K562 (cell line): ENCODE data around the gene UGT8. TPM values are rescaled to one million over a fixed set of nuclear protein-coding genes. Genes with fewer than 3 reads are reported as not detected.

ENCODE experiments used
- ATAC-seq: fragments of 200-7000 bp; cut with Tn5 transposase; 3 replicates; pipeline ENCODE4 v1.9.1; 2020; ENCODE audit warnings: moderate library complexity
- BruUV-seq: library from RNA; stranded (reverse); fragments of 400-500 nt; replicated peaks from 2 replicates; lab custom pipeline; 2021; lab: Mats Ljungman, UMichigan
- CTCF ChIA-PET: fragments of 300-600 bp; formaldehyde crosslinking; extraction: SDS; loops from one replicate; lab custom pipeline; 2021; ENCODE audit warnings: low intra/inter-chr PET ratio; lab: Yijun Ruan, JAX
- POLR2A ChIA-PET: fragments of 300-600, 350-650 bp; sonication (Branson Sonifier 250); formaldehyde crosslinking; extraction: SDS; loops from one replicate; lab custom pipeline; 2021; ENCODE audit warnings: antibody characterized with exemption, inconsistent platforms; lab: Yijun Ruan, JAX
- DNase-seq, 4 experiments: peaks; one replicate each; pipeline versions ENCODE4 v3.0.0 to v3.0.0-alpha.2; 2011 to 2018; ENCODE audit warnings: low spot score in 3 of 4, mixed read lengths in 3 of 4; ENCODE audit errors: extremely low read depth in 1 of 4
- FAIRE-seq: peaks from 2 replicates; lab custom pipeline; 2011; peaks lifted over from hg19 to GRCh38; lab: Jason Lieb, UNC
- H2AFZ ChIP-seq: 2 replicates; pipeline ENCODE4 v1.6.0; 2011; ENCODE audit warnings: low read depth, low read length, control low read depth, inconsistent platforms
- H3K27ac ChIP-seq: fragments of 200-600 bp; 3 replicates; pipeline ENCODE4 v1.8.0; 2011; ENCODE audit warnings: low read depth, mild to moderate bottlenecking, control low read depth, inconsistent platforms, low read length, moderate library complexity, mixed read lengths; ENCODE audit errors: extremely low read depth
- H3K27me3 ChIP-seq, 2 experiments: fragments of 300-600 bp in 1 of 2; 2 replicates in 1 of 2; 3 replicates in 1 of 2; pipeline versions ENCODE4 v1.6.0 to v1.8.0; 2011; ENCODE audit warnings: inconsistent platforms in 2 of 2, low read length in 2 of 2, mild to moderate bottlenecking in 1 of 2, mixed read lengths in 1 of 2, moderate library complexity in 1 of 2; ENCODE audit not compliant: control insufficient read depth in 2 of 2, insufficient read depth in 2 of 2
- H3K36me3 ChIP-seq: fragments of 300-600 bp; 3 replicates; pipeline ENCODE4 v1.8.0; 2011; ENCODE audit warnings: mild to moderate bottlenecking, low read length, inconsistent platforms; ENCODE audit not compliant: control insufficient read depth, insufficient read depth
- H3K4me1 ChIP-seq, 2 experiments: fragments of 200-600 bp in 1 of 2; replicated peaks in 1 of 2; 2 replicates in 1 of 2; 3 replicates in 1 of 2; pipeline versions ENCODE4 v1.5.1 to v1.8.0; 2011; ENCODE audit warnings: inconsistent platforms in 2 of 2, low read length in 2 of 2, mild to moderate bottlenecking in 1 of 2, mixed read lengths in 1 of 2, moderate library complexity in 1 of 2; ENCODE audit not compliant: control insufficient read depth in 2 of 2, insufficient read depth in 2 of 2
- H3K4me2 ChIP-seq: 2 replicates; pipeline ENCODE4 v1.6.1; 2011; ENCODE audit warnings: low read length, control low read depth, inconsistent platforms, mixed read lengths; ENCODE audit not compliant: insufficient read depth
- H3K4me3 ChIP-seq: fragments of 200-600 bp; sonication (generic), shearing (Covaris generic); 2 replicates; pipeline ENCODE4 v1.5.1; 2016; ENCODE audit warnings: control low read depth, inconsistent platforms
- H3K79me2 ChIP-seq: fragments of 200-600 bp; 3 replicates; pipeline ENCODE4 v1.8.0; 2011; ENCODE audit warnings: low read length, inconsistent platforms; ENCODE audit not compliant: control insufficient read depth, insufficient read depth
- H3K9ac ChIP-seq, 2 experiments: 2 replicates each; pipeline versions ENCODE4 v1.6.0 to v1.6.1; 2011; ENCODE audit warnings: low read depth in 2 of 2, low read length in 2 of 2, control low read depth in 1 of 2, inconsistent platforms in 1 of 2, mild to moderate bottlenecking in 1 of 2, mixed read lengths in 1 of 2; ENCODE audit not compliant: insufficient read depth in 1 of 2
- H3K9me1 ChIP-seq: one replicate; pipeline ENCODE4 v1.6.0; 2011; ENCODE audit warnings: inconsistent platforms, mild to moderate bottlenecking, low read length, moderate library complexity; ENCODE audit not compliant: control insufficient read depth, insufficient read depth
- H3K9me3 ChIP-seq: replicated peaks from 2 replicates; pipeline ENCODE4 v1.5.1; 2011; ENCODE audit warnings: low read depth, low read length, inconsistent platforms; ENCODE audit not compliant: control insufficient read depth, insufficient read depth
- H4K20me1 ChIP-seq: replicated peaks from 2 replicates; pipeline ENCODE4 v1.6.1; 2011; ENCODE audit warnings: low read length, inconsistent platforms, mixed read lengths; ENCODE audit not compliant: control insufficient read depth, insufficient read depth
- DEAF1 ChIP-seq: fragments of 450-650 bp; formaldehyde crosslinking; IDR thresholded peaks from 2 replicates; pipeline ENCODE4 v1.4.0; 2020; ENCODE audit warnings: mild to moderate bottlenecking, moderate library complexity
- ETV6 ChIP-seq, 3 experiments: fragments of 150-350 bp in 1 of 3; sonication (generic) in 1 of 3; formaldehyde crosslinking in 1 of 3; IDR thresholded peaks; 2 replicates each; pipeline versions ENCODE4 v1.6.1 to v1.8.0; 2014 to 2022; ENCODE audit warnings: borderline replicate concordance in 2 of 3, low read depth in 2 of 3, antibody characterized with exemption in 1 of 3, low read length in 1 of 3, mild to moderate bottlenecking in 1 of 3, missing genetic modification reagents in 1 of 3
- TCF7L2 ChIP-seq: fragments of 150-350 bp; IDR thresholded peaks from 2 replicates; pipeline ENCODE4 v1.6.1; 2016; ENCODE audit warnings: low read depth, mild to moderate bottlenecking, low read length, moderate library complexity
- ZNF239 ChIP-seq: fragments of 250-450 bp; sonication (Bioruptor Pico); IDR thresholded peaks from 2 replicates; pipeline ENCODE4 v1.4.0; 2020; ENCODE audit warnings: mild to moderate bottlenecking
- WGBS: fragments of 100-300 bp; shearing (Covaris generic); methylation state at CpG from one replicate; pipeline ENCODE4 v1.1.6; 2016; ENCODE audit warnings: low coverage, mixed read lengths; ENCODE audit not compliant: insufficient coverage; ENCODE audit errors: missing lambda C conversion rate; 5-methylcytosine and 5-hydroxymethylcytosine counted together
- in situ Hi-C: fragments of 300-500 bp; cut with MboI; formaldehyde crosslinking; loops from 4 replicates; pipeline ENCODE4 v1.15.0; 2018; ENCODE audit warnings: inconsistent platforms, mixed read lengths
- intact Hi-C: fragments of 100-400 bp; cut with micrococcal nuclease; formaldehyde crosslinking; loops from 2 replicates; pipeline ENCODE4 v1.14.2; 2022
- polyA plus RNA-seq, 8 experiments: library from polyadenylated mRNA; depleted of rRNA in 4 of 8; stranded (reverse) in 5 of 8; unstranded in 3 of 8; fragments of >200 nt; fragmentation: Nextera tagmentation in 2 of 8; fragmentation: Illumina TruSeq in 1 of 8; extraction: Ambion mirVana in 2 of 8; extraction: Trizol in 1 of 8; gene quantifications; 2 replicates each; pipeline versions ENCODE4 v1.2.1 to v1.2.3, GENCODE V29; 2011 to 2014; ENCODE audit warnings: inconsistent platforms in 1 of 8, missing spikeins in 1 of 8
- total RNA-seq, 7 experiments: library from RNA; depleted of rRNA in 6 of 7; stranded (reverse); fragments of >200 nt in 6 of 7; fragmentation: Illumina TruSeq in 2 of 7; extraction: Trizol in 2 of 7; gene quantifications; 2 replicates each; pipeline versions ENCODE4 v1.2.1 to v1.2.3, GENCODE V29; 2011 to 2021; ENCODE audit warnings: low replicate concordance in 1 of 7

UGT8 gene
- total and polyA plus RNA-seq, 9 of the 15 experiments (the other 6 are each of a cell fraction or from before 2014, with no cell fraction given), result 3.0 to 10.7 (median 6.0) TPM

- Histone ChIP-seq H3K27ac (no peak overlapping the region), H2AFZ (no peak overlapping the region), H3K4me2 (no peak overlapping the region), H3K36me3 (no peaks in the 10 kb centered on the region), H3K79me2 (no peaks in the 10 kb centered on the region), H3K9ac (no peak overlapping the region), H3K4me3 (no peak overlapping the region), H4K20me1 (no peaks in the 10 kb centered on the region), H3K9me3 (no peaks in the 10 kb centered on the region; the same call in 1 of the 2 replicates), H3K4me1 (no peaks in the 10 kb centered on the region), H3K9me1 (no peaks in the 10 kb centered on the region), H3K27me3 (no peaks in the 10 kb centered on the region)
- DNase-seq (no peak), ATAC-seq (no peak), FAIRE-seq (no peak)
- POLR2A ChIA-PET, result no interaction called here
- BruUV-seq, result no TSS peak
- no peak for TF ChIP-seq DEAF1 (CRISPR knock-in tag)
- TF ChIP-seq TCF7L2, result no peak
- TF ChIP-seq ETV6 (IDR thresholded peaks at IDR 0.05; ENCODE audit: borderline replicate concordance in 1 of 2, low read depth in 2 of 2, low read length in 1 of 2), result no peak
- no peak for TF ChIP-seq ETV6 (CRISPR knock-in tag; IDR thresholded peaks at IDR 0.05; ENCODE audit: borderline replicate concordance)
- TF ChIP-seq ZNF239 (CRISPR knock-in tag), result no peak
- intact Hi-C loops (no loop called here), in situ Hi-C loops (no loop called here)
- CTCF ChIA-PET, result no interaction called here
- WGBS, result 14% methylated on average over 2 of the region's 2 CpGs
Observed at GRCh38 chr4:114577386-114577785, 21.2 kb upstream of the UGT8 start.
